Central memory CD4-positive, alpha-beta T cell (primary cell): Measurements from ENCODE around the gene CSH1.
A peak's percentile ranks its signal among the peaks of the same experiment; 100 is the strongest.
"Not testable (repeated sequence)": the region's sequence is repeated elsewhere in the genome, so short reads cannot be mapped to it uniquely, and the experiment has no call there.

Source experiments
- DNase-seq: peaks from one replicate; pipeline ENCODE4 v3.0.0; 2022

CSH1 gene

GRCh38 chr17:63928172-63928666 lies 31.8 kb upstream of the CSH1 start:
- DNase-seq, result no peak

- no peak for DNase-seq
Measured at GRCh38 chr17:63927464-63928171, 31.2 kb upstream of the CSH1 start.

GRCh38 chr17:63926164-63926563 lies 29.8 kb upstream of the CSH1 start:
- DNase-seq, result no peak

GRCh38 chr17:63925615-63926014 lies 29.2 kb upstream of the CSH1 start:
- DNase-seq, result no peak

GRCh38 chr17:63922402-63922801 lies 26.0 kb upstream of the CSH1 start:
- not testable (repeated sequence) for DNase-seq

DNA sequence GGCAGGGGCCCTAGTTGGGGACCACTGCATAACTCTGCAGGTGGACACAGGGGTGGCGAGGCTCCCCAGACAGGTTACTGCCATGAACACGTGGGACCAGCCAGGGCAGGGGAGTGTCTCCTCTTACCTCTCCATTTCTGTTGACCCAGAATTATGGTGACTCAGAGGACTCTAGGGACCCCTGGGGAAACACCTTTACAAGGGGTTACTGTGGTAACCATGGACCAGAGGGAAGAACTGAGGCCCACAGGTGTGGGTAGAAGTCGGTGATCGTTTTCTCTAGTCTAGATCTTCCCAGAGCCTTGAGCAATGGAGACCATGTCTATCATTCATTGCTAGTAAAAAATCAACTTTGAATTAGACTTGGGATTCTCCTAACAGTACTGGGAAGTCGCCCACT lies 24.4 kb upstream of the CSH1 start:
- not testable (repeated sequence) for DNase-seq

GRCh38 chr17:63920050-63920449 lies 23.7 kb upstream of the CSH1 start:
- not testable (repeated sequence) for DNase-seq

DNA sequence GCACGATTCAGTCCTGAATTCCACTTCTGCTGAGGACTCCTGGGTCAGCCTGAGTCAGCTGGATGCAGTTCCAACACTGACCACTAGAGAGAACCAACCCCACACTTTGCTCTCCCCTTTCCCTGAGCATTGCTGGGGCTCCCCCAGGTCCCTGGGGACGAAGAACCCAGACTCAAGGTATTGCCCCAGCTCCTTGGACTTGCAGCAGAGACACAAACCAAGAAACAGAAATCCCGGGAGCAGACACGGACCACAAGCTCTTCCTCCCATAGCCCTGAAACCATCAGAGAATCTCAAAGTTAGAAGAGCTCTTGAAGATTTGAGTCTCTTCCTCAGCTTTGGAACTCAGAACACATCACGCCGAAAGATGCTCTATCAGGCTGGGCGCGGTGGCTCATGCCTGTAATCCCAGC lies 22.9 kb upstream of the CSH1 start:
- DNase-seq, result peak; percentile 71

GRCh38 chr17:63918789-63919305 lies 22.5 kb upstream of the CSH1 start, which contains the start of gene GH1:
Gene GH1 (minus strand): TSS chr17:63918839. CDS start chr17:63918776, 63 bp downstream.
- not testable (repeated sequence) for DNase-seq

GRCh38 chr17:63918305-63918704 lies 21.9 kb upstream of the CSH1 start:
- DNase-seq, result no peak

GRCh38 chr17:63917646-63918045 lies 21.3 kb upstream of the CSH1 start:
- no peak for DNase-seq

GRCh38 chr17:63917206-63917605 lies 20.8 kb upstream of the CSH1 start:
- not testable (repeated sequence) for DNase-seq

DNA sequence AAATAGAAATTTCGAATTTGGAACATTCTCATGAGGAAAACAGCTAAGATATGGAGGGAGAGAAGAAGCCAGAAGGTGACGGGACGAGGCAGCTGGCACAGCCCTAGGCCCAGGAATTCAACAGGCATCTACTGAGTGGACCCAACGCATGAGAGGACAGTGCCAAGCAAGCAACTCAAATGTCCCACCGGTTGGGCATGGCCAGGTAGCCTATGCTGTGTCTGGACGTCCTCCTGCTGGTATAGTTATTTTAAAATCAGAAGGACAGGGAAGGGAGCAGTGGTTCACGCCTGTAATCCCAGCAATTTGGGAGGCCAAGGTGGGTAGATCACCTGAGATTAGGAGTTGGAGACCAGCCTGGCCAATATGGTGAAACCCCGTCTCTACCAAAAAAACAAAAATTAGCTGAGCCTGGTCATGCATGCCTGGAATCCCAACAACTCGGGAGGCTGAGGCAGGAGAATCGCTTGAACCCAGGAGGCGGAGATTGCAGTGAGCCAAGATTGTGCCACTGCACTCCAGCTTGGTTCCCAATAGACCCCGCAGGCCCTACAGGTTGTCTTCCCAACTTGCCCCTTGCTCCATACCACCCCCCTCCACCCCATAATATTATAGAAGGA lies 20.3 kb upstream of the CSH1 start:
- no peak for DNase-seq

- DNase-seq, result not testable (repeated sequence)
Measured at GRCh38 chr17:63915753-63916152, 19.4 kb upstream of the CSH1 start.

GRCh38 chr17:63914471-63914870 lies 18.1 kb upstream of the CSH1 start:
- DNase-seq, result no peak

- peak; percentile 44 for DNase-seq
Measured at GRCh38 chr17:63911657-63912100, 15.3 kb upstream of the CSH1 start.

- DNase-seq, result no peak
Measured at GRCh38 chr17:63911041-63911635, 14.8 kb upstream of the CSH1 start, which contains the start of gene CSHL1. Gene CSHL1 (minus strand): TSS chr17:63911258. CDS start chr17:63911196, 62 bp downstream.

DNA sequence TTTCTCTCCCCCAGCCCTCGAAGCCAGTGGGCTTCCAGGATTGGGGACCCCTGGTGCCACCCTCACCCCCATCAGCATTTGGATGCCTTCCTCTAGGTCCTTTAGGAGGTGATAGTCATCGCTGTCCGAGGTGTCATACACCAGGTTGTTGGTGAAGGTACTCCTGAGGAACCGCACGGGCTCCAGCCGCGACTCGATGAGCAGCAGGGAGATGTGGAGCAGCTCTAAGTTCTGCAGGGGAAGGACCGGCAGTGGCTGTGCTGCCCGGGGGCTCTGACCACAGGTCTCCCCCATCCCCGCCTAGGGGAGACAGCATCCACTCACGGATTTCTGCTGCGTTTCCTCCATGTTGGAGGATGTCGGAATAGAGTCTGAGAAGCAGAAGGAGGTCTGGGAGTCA lies 13.7 kb upstream of the CSH1 start:
- DNase-seq, result no peak

DNA sequence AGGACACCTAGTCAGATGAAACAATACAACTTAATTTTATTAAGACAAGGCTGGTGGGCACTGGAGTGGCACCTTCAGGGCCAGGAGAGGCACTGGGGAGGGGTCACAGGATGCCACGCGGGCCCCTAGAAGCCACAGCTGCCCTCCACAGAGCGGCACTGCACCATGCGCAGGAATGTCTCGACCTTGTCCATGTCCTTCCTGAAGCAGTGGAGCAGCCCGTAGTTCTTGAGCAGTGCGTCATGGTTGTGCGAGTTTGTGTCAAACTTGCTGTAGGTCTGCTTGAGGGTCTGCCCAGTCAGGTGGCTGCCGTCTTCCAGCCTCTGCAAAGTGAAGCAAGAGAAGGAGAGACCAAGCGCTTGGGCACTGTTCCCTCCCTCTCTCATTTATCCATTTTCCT lies 13.2 kb upstream of the CSH1 start:
- DNase-seq, result not testable (repeated sequence)

GRCh38 chr17:63907161-63907778 lies 10.9 kb upstream of the CSH1 start:
- not testable (repeated sequence) for DNase-seq

DNA sequence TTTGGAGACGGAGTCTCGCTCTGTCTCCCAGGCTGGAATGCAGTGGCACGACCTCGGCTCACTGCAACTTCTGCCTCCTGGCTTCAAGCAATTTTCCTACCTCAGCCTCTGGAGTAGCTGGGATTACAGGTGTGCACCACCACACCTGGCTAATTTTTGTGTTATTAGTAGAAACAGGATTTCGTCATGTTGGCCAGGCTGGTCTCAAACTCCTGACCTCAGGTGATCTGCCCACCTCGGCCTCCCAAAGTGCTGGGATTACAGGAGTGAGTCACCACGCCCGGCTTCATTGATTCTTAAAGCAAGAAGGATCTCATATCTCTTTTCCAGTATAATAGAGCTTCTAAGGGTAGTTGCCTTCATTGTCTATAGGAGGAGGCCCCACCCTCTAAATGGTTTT lies 8.4 kb upstream of the CSH1 start:
- not testable (repeated sequence) for DNase-seq

- DNase-seq, result peak; percentile 36
Measured at GRCh38 chr17:63903787-63904201, 7.4 kb upstream of the CSH1 start.

DNA sequence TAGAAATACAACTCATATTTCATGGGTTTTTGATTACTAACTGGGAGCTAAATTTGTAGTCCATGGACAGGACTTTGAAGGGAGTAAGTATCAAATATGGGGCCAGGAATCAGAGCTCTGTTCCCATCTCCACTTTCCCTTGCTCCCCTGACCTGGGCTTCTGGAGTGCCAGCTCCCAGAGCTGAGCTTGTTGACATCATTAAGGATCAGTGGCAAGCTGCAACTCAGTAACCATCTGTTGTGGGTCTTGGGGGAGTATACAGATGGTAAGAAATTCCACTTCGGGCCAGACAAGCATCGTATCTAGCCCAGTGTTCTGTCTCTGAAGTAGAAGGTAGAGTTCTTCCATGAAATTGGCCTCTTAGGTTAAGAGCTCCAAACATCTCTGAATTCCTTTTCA lies 5.6 kb upstream of the CSH1 start:
- not testable (repeated sequence) for DNase-seq
